ENCODE data around the gene RIMBP2. TPM values are rescaled to one million over a fixed set of nuclear protein-coding genes. Genes with fewer than 3 reads are reported as not detected.

Gene RIMBP2
- total RNA-seq, 4 donors from 2014 or later, result not detected

DNA sequence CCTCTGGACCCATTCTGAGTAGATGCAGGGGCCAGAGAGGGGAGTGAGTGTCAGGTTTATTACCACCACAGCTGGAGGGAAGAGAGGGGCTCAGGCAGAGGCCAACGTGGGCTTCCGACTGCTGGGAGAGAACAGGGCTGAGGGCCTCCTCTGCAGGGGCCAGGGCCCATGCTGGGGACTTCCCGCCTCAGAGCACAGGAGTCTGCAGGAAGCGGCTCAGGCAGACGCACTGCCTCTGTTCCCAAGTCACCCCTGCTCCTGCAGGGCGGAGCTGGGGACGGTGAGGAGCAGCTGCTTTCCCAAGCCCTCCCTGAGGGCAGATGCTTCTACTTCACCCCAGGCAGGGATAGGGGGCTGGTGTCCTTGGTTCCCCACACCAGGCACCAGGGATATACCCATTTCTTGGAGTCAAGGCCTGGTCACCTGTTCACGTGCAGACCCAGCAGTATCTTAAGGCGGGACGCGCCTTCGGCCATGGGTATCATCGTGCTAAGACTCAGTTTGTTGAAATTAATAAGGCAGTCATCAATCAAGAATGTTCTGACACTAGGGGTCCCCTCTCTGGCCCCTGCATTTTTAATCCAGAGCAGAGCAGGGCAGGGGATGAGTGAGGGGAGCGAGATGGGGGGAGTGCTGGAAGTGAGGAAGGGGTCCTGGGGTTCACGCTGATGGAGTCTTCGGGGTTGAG lies 278.4 kb downstream of the RIMBP2 start:
- TF ChIP-seq, protein P1, sequence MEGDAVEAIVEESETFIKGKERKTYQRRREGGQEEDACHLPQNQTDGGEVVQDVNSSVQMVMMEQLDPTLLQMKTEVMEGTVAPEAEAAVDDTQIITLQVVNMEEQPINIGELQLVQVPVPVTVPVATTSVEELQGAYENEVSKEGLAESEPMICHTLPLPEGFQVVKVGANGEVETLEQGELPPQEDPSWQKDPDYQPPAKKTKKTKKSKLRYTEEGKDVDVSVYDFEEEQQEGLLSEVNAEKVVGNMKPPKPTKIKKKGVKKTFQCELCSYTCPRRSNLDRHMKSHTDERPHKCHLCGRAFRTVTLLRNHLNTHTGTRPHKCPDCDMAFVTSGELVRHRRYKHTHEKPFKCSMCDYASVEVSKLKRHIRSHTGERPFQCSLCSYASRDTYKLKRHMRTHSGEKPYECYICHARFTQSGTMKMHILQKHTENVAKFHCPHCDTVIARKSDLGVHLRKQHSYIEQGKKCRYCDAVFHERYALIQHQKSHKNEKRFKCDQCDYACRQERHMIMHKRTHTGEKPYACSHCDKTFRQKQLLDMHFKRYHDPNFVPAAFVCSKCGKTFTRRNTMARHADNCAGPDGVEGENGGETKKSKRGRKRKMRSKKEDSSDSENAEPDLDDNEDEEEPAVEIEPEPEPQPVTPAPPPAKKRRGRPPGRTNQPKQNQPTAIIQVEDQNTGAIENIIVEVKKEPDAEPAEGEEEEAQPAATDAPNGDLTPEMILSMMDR (IDR thresholded peaks at IDR 0.05; ENCODE audit: low read depth), result no peak

DNA sequence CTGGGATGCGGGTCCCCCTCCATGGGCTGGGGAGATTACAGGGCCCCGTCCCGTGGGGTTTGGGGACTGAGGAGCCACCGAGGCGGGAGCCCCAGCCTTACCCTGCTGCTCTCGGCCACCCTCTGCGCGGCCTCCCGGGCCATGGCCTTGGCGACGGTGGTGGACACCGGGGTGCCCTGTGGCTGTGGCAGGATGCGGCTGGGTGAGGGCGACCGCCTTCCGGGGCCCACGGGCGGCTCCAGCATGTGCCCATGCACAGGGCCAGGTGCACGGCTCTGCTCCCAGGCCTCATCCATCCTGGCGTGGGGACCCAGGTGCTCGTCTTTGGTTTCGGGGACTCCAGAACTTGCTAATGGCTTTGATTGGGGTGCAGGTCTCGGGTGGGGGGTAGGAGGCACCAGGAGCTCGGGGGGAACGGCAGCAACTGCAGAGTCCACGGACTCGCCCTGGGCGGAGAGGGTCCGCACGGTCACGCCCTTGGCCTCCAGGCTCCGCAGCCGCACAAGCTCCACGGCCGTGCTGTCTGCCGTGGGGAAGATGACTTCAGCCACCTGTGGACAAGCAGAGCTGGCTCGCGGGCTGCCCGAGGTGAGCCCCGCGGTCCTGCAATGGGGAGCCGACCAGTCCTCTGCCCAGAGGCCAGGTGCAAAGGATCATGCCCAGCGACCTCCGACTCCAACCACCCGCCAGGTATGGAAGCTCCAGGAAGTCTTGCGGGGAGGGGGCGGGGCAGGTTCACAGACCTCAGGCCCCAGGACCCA lies 279.2 kb downstream of the RIMBP2 start:
- TF ChIP-seq, protein P1 (IDR thresholded peaks at IDR 0.05; ENCODE audit: low read depth), result no peak

DNA sequence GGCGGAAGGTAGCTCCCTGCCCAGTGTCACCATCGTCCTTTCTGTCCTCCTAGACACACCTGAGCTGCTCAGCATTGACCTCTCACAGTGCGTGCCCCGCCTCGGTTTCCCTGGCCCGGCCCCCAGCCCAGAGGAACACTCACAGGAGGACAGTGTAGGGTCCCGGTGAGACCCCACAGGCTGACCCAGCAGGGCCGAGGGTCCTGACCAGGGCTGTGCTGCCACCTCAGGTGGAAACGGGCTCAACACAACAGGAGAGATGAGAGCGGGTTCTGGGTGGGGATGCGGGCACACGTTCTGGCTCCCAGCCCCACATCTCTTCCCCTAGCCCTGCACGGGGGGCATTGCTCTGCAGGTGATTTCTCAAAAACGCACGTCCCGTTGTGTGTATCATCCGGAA lies 280.3 kb downstream of the RIMBP2 start:
- TF ChIP-seq, protein P1 (IDR thresholded peaks at IDR 0.05; ENCODE audit: low read depth), result no peak

DNA sequence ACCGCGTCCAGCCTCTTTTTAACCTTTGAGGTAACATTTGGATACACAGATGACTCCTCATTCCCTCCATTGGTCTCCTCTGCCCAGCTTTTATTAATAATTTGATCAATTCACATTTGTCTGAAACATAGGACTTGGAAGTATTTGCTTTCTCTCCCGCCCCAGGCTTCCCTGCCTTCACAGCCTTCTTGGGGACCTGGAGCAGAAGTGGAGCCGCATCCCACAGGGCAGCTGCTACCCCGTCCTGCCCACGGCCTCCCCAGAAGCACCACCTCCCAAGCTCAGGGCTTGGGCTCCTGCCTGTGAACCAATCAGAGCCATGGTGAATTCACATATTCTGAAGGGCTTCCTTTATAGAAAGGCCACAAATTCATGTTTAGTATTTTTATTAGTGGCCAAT lies 280.8 kb downstream of the RIMBP2 start:
- TF ChIP-seq, protein P1 (IDR thresholded peaks at IDR 0.05; ENCODE audit: low read depth), result no peak

DNA sequence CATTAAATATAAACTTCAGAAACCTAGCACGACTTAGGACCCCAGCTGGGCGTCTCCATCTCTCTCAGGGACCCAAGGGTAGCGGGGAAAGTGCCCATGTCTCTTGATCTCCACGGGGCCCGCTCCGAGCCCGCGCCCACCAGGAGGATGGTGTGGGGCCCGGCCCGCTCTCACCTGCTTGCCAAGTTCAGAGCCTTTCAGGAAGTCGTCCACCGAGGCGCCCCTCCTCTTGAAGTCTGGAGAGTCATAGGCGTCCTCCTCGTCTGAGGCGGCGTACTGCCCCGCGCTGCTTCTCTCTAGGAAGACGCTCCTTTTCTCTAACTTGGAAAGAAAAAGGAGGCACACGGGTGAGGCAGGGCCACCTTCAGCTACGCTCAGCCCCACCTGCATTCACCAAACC lies 281.5 kb downstream of the RIMBP2 start:
- TF ChIP-seq, protein P1 (IDR thresholded peaks at IDR 0.05; ENCODE audit: low read depth), result no peak

DNA sequence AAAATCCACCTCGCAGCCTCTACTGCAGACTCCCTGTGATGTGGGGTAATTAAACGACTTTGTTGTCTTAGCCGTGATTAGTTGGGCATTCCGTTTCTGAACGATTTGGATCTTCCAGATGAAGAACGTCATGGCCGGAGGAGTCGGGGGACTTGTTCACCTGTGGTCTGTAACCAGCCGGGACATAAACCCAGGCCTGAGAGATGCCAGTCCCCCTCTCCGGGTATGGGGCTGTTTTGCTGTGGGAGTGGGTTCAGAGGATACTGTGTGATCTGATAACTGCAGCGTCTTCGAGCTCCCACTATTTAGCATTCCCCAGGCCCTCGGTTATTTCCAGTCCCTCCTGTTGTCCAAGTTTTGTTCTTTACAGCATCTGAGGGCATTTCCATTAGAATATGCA lies 282.3 kb downstream of the RIMBP2 start:
- TF ChIP-seq, protein P1 (IDR thresholded peaks at IDR 0.05; ENCODE audit: low read depth), result no peak

DNA sequence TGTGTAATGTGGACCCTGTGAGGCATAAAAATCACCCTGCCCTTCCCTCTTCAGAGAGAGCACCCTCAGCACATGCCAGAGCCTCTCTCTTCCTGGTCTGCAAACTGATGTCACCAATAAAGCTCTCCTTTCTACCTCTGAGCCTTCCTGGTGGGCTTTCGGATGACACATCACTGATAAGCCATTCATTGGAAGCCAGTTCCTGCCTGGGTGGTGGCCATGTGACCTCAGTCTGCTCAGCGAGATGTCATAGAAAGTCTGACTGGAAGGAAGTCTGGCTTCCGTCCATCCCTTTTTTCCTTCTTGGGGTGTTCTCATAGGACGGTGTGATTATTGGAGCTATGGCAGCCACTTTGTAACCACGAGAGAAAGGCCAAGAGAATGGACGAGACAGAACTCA lies 282.7 kb downstream of the RIMBP2 start:
- TF ChIP-seq, protein P1 (IDR thresholded peaks at IDR 0.05; ENCODE audit: low read depth), result no peak
